Pancreas (tissue), 10 donors: ENCODE data around the gene SERPINB13. TPM values are rescaled to one million over a fixed set of nuclear protein-coding genes. Genes with fewer than 3 reads are reported as not detected.

Source experiments
- ATAC-seq, 4 donors: fragments of 200-7000 bp; cut with Tn5 transposase; one replicate each; pipeline versions ENCODE4 v1.8.0 to v1.9.1; 2020; ENCODE audit warnings: mild to moderate bottlenecking in 4 of 4, moderate library complexity in 4 of 4
- DNase-seq, 6 donors: peaks; one replicate each; pipeline ENCODE4 v3.0.0-alpha.2; 2020
- FAIRE-seq: peaks from 2 replicates; lab custom pipeline; 2012; peaks lifted over from hg19 to GRCh38; lab: Jason Lieb, UNC
- H3K27ac ChIP-seq, 4 donors: fragments of 200-600 bp; sonication (generic); 1 replicate in 3 of 4; 2 replicates in 1 of 4; pipeline versions ENCODE4 v1.5.0 to v1.8.0; 2020
- H3K27me3 ChIP-seq, 4 donors: fragments of 200-600 bp; one replicate each; pipeline ENCODE4 v1.8.0; 2021
- H3K36me3 ChIP-seq, 3 donors: fragments of 200-600 bp; sonication (generic) in 1 of 3; one replicate each; pipeline versions ENCODE4 v1.5.0 to v1.8.0; 2020 to 2021
- H3K4me1 ChIP-seq, 3 donors: fragments of 200-600 bp; one replicate each; pipeline ENCODE4 v1.8.0; 2021
- H3K4me3 ChIP-seq, 4 donors: fragments of 200-600 bp; sonication (generic) in 2 of 4; one replicate each; pipeline versions ENCODE4 v1.5.0 to v1.8.0; 2020 to 2021
- H3K9me3 ChIP-seq, 4 donors: fragments of 200-600 bp; one replicate each; pipeline ENCODE4 v1.8.0; 2021
- WGBS, 2 donors: extraction: QIAGEN DNeasy Blood & Tissue Kit; methylation state at CpG; one replicate each; pipeline ENCODE4 v1.1.7; 2013; 5-methylcytosine and 5-hydroxymethylcytosine counted together
- intact Hi-C, 3 donors: fragments of 100-400 bp; cut with DNase I; formaldehyde crosslinking; loops; one replicate each; pipeline versions ENCODE4 v1.11.1 to v1.14.2; 2022
- polyA plus RNA-seq, 2 donors: library from polyadenylated mRNA; stranded (reverse); fragments of 200-250 nt; gene quantifications; one replicate each; pipeline ENCODE4 v1.2.3, GENCODE V29; 2013
- total RNA-seq, 6 donors: library from RNA; stranded (reverse); fragmentation: NEBNext Ultra II Directional in 4 of 6; extraction: Animal tissue kit (Norgen Biotek cat#: 25700) in 4 of 6; gene quantifications; one replicate each; pipeline versions ENCODE4 v1.2.1 to v1.2.4, GENCODE V29; 2021 to 2023
- TF ChIP-seq, protein P1 (sequence below), 4 donors: fragments of 200-600 bp; sonication (generic) in 3 of 4; IDR thresholded peaks; one replicate each; pipeline versions ENCODE4 v1.5.0 to v1.8.0; 2021; ENCODE audit warnings: antibody characterized with exemption in 4 of 4
- donor health status: healthy with polysubstance abuse.
- donor health status: DM: no; HTN: no; CAD: no; lungs with moderate emphysema.
- donor health status: DM: no; HTN: no; CAD: no.
- donor health status: control.
- donor health status: control.
- donor health status: Bipolar disorder and iron deficiency.
- donor health status: DM: yes; HTN: yes; CAD: no.
- donor health status: DM: no; HTN: no; CAD: no.
- donor health status: DM: no; HTN: no; CAD: no.
- donor health status: DM: yes; HTN: yes; CAD: no.

Gene SERPINB13
- total and polyA plus RNA-seq, 8 donors: not detected

DNA sequence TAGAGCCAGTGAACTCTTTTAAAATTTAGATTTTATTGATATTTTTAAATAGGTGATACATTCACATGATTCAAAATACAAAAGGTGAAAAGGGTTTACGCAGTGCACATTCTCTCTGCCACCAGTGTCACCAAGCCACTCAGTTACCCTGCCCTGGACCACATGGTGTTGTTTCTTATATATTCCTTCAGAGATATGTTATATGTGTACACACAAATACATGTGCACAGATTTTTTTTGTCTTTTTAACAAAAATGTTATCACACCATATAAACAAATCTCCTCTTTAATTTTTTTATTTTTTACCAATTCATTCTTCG is 30.7 kb downstream of the SERPINB13 start:
- H3K36me3 ChIP-seq: no peaks in the 10 kb centered on the region
- TF ChIP-seq, protein P1, sequence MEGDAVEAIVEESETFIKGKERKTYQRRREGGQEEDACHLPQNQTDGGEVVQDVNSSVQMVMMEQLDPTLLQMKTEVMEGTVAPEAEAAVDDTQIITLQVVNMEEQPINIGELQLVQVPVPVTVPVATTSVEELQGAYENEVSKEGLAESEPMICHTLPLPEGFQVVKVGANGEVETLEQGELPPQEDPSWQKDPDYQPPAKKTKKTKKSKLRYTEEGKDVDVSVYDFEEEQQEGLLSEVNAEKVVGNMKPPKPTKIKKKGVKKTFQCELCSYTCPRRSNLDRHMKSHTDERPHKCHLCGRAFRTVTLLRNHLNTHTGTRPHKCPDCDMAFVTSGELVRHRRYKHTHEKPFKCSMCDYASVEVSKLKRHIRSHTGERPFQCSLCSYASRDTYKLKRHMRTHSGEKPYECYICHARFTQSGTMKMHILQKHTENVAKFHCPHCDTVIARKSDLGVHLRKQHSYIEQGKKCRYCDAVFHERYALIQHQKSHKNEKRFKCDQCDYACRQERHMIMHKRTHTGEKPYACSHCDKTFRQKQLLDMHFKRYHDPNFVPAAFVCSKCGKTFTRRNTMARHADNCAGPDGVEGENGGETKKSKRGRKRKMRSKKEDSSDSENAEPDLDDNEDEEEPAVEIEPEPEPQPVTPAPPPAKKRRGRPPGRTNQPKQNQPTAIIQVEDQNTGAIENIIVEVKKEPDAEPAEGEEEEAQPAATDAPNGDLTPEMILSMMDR (IDR thresholded peaks at IDR 0.05): no peak
- H3K27me3 ChIP-seq: no peaks in the 10 kb centered on the region
- DNase-seq (no peak), FAIRE-seq (no peak), ATAC-seq (no peak)
- intact Hi-C loops: no loop called here
- no peak overlapping the region for H3K4me3 ChIP-seq
- no peak overlapping the region for H3K27ac ChIP-seq
- H3K4me1 ChIP-seq: no peaks in the 10 kb centered on the region
- 89 to 95% methylated on average over 2 of the region's 2 CpGs for WGBS, 2 donors
- no peaks in the 10 kb centered on the region for H3K9me3 ChIP-seq

GRCh38 chr18:63619661-63620060 is 32.5 kb downstream of the SERPINB13 start:
- no peak overlapping the region for H3K27ac ChIP-seq
- no peak for ATAC-seq
- H3K9me3 ChIP-seq: no peaks in the 10 kb centered on the region
- DNase-seq: no peak
- no peaks in the 10 kb centered on the region for H3K4me1 ChIP-seq
- 73 to 77% methylated on average over 3 of the region's 3 CpGs for WGBS, 2 donors
- no peak for FAIRE-seq
- no peaks in the 10 kb centered on the region for H3K27me3 ChIP-seq
- TF ChIP-seq, protein P1 (IDR thresholded peaks at IDR 0.05): no peak
- no peak overlapping the region for H3K4me3 ChIP-seq
- intact Hi-C loops: no loop called here
- H3K36me3 ChIP-seq: no peaks in the 10 kb centered on the region

DNA sequence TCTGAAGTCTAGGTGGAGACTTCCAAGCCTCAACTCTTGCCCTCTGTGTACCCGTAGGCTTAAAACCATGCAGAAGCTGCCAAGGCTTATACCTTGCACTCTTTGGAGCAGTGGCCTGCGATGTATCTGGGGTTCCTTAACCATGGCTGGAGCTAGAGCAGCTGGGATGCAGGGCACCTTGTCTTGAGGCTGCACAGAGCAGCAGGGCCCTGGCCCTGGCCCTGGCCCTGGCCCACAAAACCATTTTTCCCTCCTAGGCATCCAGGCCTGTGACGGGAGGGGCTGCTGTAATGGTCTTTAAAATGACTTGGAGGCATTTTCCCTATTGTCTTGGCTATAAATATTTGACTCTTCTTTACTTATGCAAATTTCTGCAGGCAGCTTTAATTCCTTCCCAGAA is 37.7 kb downstream of the SERPINB13 start:
- FAIRE-seq: no peak
- Histone ChIP-seq H3K4me3 (no peak overlapping the region), H3K36me3 (no peaks in the 10 kb centered on the region), H3K27me3 (no peaks in the 10 kb centered on the region), H3K9me3 (no peaks in the 10 kb centered on the region), H3K27ac (no peak overlapping the region), H3K4me1 (no peaks in the 10 kb centered on the region)
- ATAC-seq: no peak
- WGBS, 2 donors: 74 to 78% methylated on average over 3 of the region's 3 CpGs
- intact Hi-C loops: no loop called here
- TF ChIP-seq, protein P1 (IDR thresholded peaks at IDR 0.05): no peak
- no peak for DNase-seq

DNA sequence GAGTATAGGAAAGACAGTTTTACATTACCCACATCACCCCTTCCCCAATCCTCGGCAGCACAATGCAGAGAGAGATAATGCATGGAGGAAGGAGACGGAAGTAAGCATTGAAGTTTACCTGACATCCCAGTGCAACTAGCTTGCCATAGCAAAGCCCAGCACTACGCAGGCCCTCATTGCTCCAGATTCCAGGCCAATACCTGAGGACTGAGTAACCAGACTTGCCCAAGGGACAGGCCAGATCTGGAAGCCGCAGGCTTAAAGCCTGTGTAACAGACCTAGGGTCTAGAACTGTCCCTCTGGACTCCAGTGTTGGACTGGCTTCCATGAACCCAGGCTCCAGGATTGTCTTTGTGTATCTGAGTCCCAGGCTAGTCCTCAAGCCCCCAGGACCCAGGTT is 39.3 kb downstream of the SERPINB13 start:
- Histone ChIP-seq H3K27ac (no peak overlapping the region), H3K4me1 (no peaks in the 10 kb centered on the region), H3K4me3 (no peak overlapping the region), H3K36me3 (no peaks in the 10 kb centered on the region), H3K9me3 (no peaks in the 10 kb centered on the region), H3K27me3 (peaks cover 0 to 4% (median 0%) of the 10 kb centered on the region in 4 donors)
- no peak for FAIRE-seq
- no peak for ATAC-seq
- no peak for DNase-seq
- TF ChIP-seq, protein P1 (IDR thresholded peaks at IDR 0.05): no peak
- intact Hi-C loops: no loop called here
- WGBS, 2 donors: 54 to 56% methylated on average over 4 of the region's 4 CpGs

- H3K27me3 ChIP-seq: peaks cover 0 to 4% (median 0%) of the 10 kb centered on the region in 4 donors
- no peak overlapping the region for H3K4me3 ChIP-seq
- ATAC-seq (no peak), DNase-seq (no peak), FAIRE-seq (no peak)
- TF ChIP-seq, protein P1 (IDR thresholded peaks at IDR 0.05): no peak
- H3K9me3 ChIP-seq: no peaks in the 10 kb centered on the region
- no peaks in the 10 kb centered on the region for H3K36me3 ChIP-seq
- intact Hi-C loops: no loop called here
- no peaks in the 10 kb centered on the region for H3K4me1 ChIP-seq
- no peak overlapping the region for H3K27ac ChIP-seq
Measured at GRCh38 chr18:63627819-63628218, 40.7 kb downstream of the SERPINB13 start.
